Stomach (tissue), 4 donors: ENCODE data around the gene SBF1.

ENCODE experiments used
- EP300 ChIP-seq: sonication (generic); formaldehyde crosslinking; IDR thresholded peaks from one replicate; pipeline ENCODE4 v1.6.1; 2017; ENCODE audit warnings: antibody characterized with exemption
- POLR2AphosphoS5 ChIP-seq, 3 donors: sonication (generic); formaldehyde crosslinking; IDR thresholded peaks; one replicate each; pipeline ENCODE4 v1.6.1; 2016; ENCODE audit warnings: antibody characterized with exemption in 3 of 3
- TF ChIP-seq, protein P1 (sequence below), 7 experiments: fragments of 450-650 bp in 4 of 7; fragments of 200-600 bp in 3 of 7; sonication (generic) in 3 of 7; IDR thresholded peaks; one replicate each; pipeline ENCODE4 v1.5.1; 2016 to 2019; ENCODE audit warnings: antibody characterized with exemption in 7 of 7, control low read depth in 2 of 7, mild to moderate bottlenecking in 1 of 7

DNA sequence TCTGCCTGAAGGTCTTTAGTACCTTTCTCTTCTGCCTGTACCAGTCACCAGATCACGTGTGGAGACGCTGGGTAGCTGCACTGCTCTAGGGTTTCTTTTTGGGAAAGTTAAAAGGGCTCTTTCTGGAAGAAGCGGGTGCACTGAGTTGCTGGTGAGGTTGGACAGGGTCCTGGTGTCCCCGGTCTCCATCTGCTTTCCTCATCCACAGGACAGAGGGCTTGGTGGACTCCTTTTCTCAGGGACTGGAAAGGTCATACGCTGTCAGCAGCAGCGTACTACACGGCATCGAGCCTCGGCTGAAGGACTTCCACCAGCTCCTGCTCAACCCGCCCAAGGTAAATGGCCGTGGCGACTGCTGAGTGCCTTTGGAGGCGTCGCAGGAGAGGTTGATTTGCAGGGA, 52.8 kb downstream of the SBF1 start:
- TF ChIP-seq, protein P1, sequence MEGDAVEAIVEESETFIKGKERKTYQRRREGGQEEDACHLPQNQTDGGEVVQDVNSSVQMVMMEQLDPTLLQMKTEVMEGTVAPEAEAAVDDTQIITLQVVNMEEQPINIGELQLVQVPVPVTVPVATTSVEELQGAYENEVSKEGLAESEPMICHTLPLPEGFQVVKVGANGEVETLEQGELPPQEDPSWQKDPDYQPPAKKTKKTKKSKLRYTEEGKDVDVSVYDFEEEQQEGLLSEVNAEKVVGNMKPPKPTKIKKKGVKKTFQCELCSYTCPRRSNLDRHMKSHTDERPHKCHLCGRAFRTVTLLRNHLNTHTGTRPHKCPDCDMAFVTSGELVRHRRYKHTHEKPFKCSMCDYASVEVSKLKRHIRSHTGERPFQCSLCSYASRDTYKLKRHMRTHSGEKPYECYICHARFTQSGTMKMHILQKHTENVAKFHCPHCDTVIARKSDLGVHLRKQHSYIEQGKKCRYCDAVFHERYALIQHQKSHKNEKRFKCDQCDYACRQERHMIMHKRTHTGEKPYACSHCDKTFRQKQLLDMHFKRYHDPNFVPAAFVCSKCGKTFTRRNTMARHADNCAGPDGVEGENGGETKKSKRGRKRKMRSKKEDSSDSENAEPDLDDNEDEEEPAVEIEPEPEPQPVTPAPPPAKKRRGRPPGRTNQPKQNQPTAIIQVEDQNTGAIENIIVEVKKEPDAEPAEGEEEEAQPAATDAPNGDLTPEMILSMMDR (IDR thresholded peaks at IDR 0.05), result no peak
- TF ChIP-seq EP300 (no peak), POLR2AphosphoS5 (IDR thresholded peaks at IDR 0.05) (no peak)
